Natural killer cell treated with Interleukin-12 subunit alpha and Interleukin-12 subunit beta and Interleukin-15 and Interleukin-18, amount 100 ng/mL, for 72 hours (primary cell): ENCODE data around the gene GLP1R. TPM values are rescaled to one million over a fixed set of nuclear protein-coding genes. Genes with fewer than 3 reads are reported as not detected.

Experiments used
- ATAC-seq, 2 donors: fragments of 150-1000 bp; cut with Tn5 transposase in 1 of 2; sonication (Bioruptor Pico), chemical (Tn5 transposase) in 1 of 2; 2 replicates each; pipeline ENCODE4 v1.10.0; 2021
- DNase-seq: peaks from one replicate; pipeline ENCODE4 v3.0.0; 2022; ENCODE audit warnings: low spot score
- H3K27ac Mint-ChIP-seq, 2 donors: 1 replicate in 1 of 2; 2 replicates in 1 of 2; pipeline ENCODE4 v1.8.0; 2022; ENCODE audit warnings: mixed read lengths in 2 of 2, mild to moderate bottlenecking in 1 of 2, moderate library complexity in 1 of 2
- H3K27me3 Mint-ChIP-seq, 2 donors: 1 replicate in 1 of 2; 2 replicates in 1 of 2; pipeline ENCODE4 v1.8.0; 2022; ENCODE audit warnings: mixed read lengths in 2 of 2
- H3K36me3 Mint-ChIP-seq: one replicate; pipeline ENCODE4 v1.8.0; 2022; ENCODE audit warnings: mixed read lengths
- H3K4me1 Mint-ChIP-seq, 2 donors: 1 replicate in 1 of 2; 2 replicates in 1 of 2; pipeline ENCODE4 v1.8.0; 2022; ENCODE audit warnings: low read depth in 2 of 2, mixed read lengths in 2 of 2, mild to moderate bottlenecking in 1 of 2
- H3K4me3 Mint-ChIP-seq: one replicate; pipeline ENCODE4 v1.8.0; 2022; ENCODE audit warnings: mixed read lengths
- H3K9me3 Mint-ChIP-seq: 2 replicates; pipeline ENCODE4 v1.8.0; 2022; ENCODE audit warnings: mixed read lengths
- total RNA-seq, 2 donors: library from RNA; stranded (reverse); gene quantifications; one replicate each; pipeline ENCODE4 v1.2.3, GENCODE V29; 2022

The GLP1R gene
- total RNA-seq, 2 donors from 2014 or later, result not detected

DNA sequence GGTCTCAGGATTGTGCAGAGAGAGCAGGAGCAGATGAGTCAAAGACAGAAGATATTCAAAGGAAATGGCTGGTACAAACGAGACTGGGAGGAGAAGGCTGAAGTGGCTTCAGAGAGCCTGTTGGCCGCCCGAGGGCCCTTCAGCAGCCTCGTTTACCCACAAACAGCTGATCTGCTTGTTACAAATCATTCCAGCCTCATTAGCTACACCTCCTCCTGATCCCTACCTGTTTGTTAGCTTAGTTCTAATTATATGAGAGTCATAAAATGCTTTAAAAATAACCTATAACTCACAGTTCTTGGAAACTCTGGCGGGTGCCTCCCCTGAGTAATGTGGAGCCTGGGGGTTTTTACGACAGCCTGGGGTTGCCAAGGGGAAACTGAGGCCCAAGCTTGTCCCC is 12.6 kb downstream of the GLP1R start:
- H3K9me3 Mint-ChIP-seq, result no peaks in the 10 kb centered on the region
- H3K36me3 Mint-ChIP-seq, result no peaks in the 10 kb centered on the region
- DNase-seq (no peak), ATAC-seq (no peak)
- H3K4me3 Mint-ChIP-seq, result no peak overlapping the region
- H3K27me3 Mint-ChIP-seq, result peaks cover 8 to 9% of the 10 kb centered on the region in 2 donors
- peaks cover 0 to 12% of the 10 kb centered on the region in 2 donors for H3K4me1 Mint-ChIP-seq
- H3K27ac Mint-ChIP-seq, result no peak overlapping the region

DNA sequence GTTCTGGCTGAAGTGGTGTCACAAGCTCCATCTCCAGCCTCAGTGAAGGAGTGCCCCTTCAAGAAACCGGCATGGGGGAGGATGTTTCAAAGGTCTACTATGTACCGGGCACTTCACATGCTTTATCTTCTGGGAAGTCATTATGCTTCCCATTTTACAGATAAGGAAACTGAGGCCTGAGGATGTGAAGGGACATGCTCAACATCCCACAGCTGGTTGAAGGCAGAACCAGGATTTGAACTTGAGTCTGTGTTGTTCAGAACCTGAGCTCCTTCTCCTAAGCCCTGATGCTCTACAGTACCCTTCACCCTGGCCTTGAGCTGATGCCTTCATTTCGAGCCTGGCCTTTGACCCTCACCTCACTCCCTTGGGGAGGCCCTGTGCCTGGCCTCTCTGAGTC is 13.0 kb downstream of the GLP1R start:
- H3K36me3 Mint-ChIP-seq, result no peaks in the 10 kb centered on the region

DNA sequence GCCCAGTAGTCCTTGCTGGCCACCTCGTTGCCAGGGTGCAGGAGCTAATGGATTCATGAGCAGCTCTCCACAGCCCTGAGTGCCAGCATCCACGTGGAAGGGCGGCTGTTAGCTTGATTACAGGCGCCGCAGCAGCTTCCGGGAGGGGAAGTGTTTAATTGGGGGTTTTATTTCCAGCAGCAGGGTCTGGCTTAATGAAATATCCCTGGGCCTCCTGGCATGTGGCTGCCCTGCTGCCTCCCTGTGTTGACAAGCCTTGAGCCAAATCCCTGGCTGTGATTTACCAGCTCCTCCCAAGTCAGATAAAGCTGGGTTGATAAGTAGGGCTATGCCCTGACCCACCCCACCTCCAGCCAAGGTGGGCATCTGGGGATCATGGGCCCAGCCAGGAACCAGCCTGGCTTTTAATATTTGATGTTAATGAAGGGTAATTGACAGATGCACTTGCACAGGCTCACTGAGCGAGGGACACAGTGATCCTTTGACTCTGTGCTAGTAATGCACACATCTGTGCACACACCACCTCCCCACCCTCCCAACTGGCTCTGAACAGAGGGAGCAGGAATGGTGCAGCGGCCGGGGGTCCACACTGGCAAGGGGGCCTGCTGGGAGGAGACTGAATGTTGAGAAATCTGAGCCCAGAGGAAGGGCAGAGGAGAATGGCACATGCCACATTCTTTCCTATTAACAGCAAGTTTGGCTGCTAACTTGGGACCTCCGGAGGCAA is 13.6 kb downstream of the GLP1R start:
- peaks cover 0 to 12% of the 10 kb centered on the region in 2 donors for H3K4me1 Mint-ChIP-seq
- no peaks in the 10 kb centered on the region for H3K36me3 Mint-ChIP-seq
- H3K27me3 Mint-ChIP-seq, result peaks cover 8 to 12% of the 10 kb centered on the region in 2 donors
- H3K27ac Mint-ChIP-seq, result no peak overlapping the region
- no peak for DNase-seq
- H3K4me3 Mint-ChIP-seq, result no peak overlapping the region
- no peak for ATAC-seq
- H3K9me3 Mint-ChIP-seq, result no peaks in the 10 kb centered on the region

More for the DNA sequence above, 13.0 kb downstream of the GLP1R start:
- ATAC-seq (no peak), DNase-seq (no peak)
- no peak overlapping the region for H3K4me3 Mint-ChIP-seq
- peaks cover 8 to 12% of the 10 kb centered on the region in 2 donors for H3K27me3 Mint-ChIP-seq
- H3K27ac Mint-ChIP-seq, result no peak overlapping the region
- peaks cover 0 to 12% of the 10 kb centered on the region in 2 donors for H3K4me1 Mint-ChIP-seq
- no peaks in the 10 kb centered on the region for H3K9me3 Mint-ChIP-seq

DNA sequence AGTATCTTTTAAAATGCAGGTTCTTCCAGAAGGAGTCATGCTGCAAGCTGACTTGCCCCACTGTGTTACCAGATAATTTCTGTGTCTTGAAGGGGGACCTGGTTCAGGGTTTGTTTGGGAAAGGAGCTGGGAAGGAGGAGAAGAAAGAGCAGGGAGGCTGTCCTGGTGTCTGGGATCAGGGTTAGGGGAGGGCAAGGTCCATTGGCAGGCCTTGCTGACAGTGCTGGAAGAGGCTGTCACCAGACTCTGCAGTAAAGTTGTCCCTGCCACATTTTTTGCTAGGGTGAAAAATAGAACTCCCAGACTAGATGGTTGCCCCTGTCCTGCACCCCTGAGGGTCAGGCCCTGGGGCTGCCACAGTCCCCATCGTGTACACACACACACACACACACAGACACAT is 14.9 kb downstream of the GLP1R start:
- ATAC-seq (no peak), DNase-seq (no peak)
- Mint-ChIP-seq H3K27ac (no peak overlapping the region), H3K9me3 (no peaks in the 10 kb centered on the region), H3K4me1 (peaks cover 0 to 5% of the 10 kb centered on the region in 2 donors), H3K27me3 (peaks cover 8 to 12% of the 10 kb centered on the region in 2 donors), H3K4me3 (no peak overlapping the region), H3K36me3 (no peaks in the 10 kb centered on the region)

DNA sequence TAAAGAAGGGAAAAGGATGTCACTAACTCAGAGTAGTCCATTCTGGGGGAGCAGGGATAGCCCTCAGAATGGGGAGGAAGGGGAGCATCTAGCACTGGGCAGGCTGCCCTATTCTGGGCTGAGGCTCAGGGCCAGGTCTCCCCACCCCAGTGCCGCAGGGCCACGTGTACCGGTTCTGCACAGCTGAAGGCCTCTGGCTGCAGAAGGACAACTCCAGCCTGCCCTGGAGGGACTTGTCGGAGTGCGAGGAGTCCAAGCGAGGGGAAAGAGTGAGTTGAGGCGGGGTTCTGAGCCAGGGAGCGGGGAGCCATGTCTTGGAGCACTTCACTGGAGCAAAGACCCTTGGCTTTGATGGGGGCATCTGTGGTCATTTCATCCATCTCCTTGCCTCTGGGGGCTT is 17.0 kb downstream of the GLP1R start:
- Mint-ChIP-seq H3K27me3 (peaks cover 8% of the 10 kb centered on the region in 2 donors), H3K4me1 (no peaks in the 10 kb centered on the region), H3K36me3 (no peaks in the 10 kb centered on the region), H3K4me3 (no peak overlapping the region), H3K27ac (no peak overlapping the region), H3K9me3 (no peaks in the 10 kb centered on the region)
- DNase-seq (no peak), ATAC-seq (no peak)

DNA sequence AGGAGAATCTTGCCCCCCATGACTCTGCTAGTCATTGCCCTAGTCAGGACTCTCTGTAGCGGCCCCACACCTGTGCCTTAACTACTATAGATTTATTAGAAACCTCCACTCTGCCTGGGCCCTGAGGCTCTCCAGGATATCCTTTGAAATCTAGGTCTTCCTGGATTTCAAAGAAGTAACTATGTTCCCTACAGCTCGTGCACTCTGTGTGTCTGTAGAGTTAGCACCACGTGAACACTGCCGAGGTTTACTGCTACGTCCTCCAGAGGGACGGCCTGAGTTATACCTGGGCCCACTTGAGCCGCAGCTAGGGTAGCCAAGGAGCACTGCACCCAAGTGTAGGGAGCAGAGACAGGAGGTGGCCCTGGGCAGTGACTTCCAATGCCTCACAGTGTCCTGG is 19.8 kb downstream of the GLP1R start:
- Mint-ChIP-seq H3K36me3 (no peaks in the 10 kb centered on the region), H3K27ac (no peak overlapping the region), H3K4me1 (no peaks in the 10 kb centered on the region), H3K27me3 (peaks cover 11 to 15% of the 10 kb centered on the region in 2 donors), H3K4me3 (no peak overlapping the region), H3K9me3 (no peaks in the 10 kb centered on the region)
- no peak for DNase-seq
- ATAC-seq, result no peak

DNA sequence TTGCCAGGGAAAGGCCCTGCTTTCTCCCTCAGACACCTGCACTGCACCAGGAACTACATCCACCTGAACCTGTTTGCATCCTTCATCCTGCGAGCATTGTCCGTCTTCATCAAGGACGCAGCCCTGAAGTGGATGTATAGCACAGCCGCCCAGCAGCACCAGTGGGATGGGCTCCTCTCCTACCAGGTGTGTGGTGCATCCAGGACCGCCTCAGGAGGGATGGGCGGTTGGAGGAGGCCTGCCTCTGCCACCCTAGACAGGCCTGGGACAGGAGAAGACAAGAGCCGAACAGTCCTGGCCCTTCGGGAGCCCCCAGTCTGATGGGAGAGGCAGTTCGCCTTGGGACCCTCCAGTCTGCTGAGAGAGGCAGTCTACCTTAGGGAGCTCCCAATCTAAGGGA is 24.2 kb downstream of the GLP1R start:
- Mint-ChIP-seq H3K27ac (no peak overlapping the region), H3K9me3 (no peaks in the 10 kb centered on the region), H3K4me1 (peaks cover 0 to 4% of the 10 kb centered on the region in 2 donors), H3K27me3 (peaks cover 3 to 7% of the 10 kb centered on the region in 2 donors), H3K4me3 (no peak overlapping the region), H3K36me3 (no peaks in the 10 kb centered on the region)
- no peak for ATAC-seq
- DNase-seq, result no peak

DNA sequence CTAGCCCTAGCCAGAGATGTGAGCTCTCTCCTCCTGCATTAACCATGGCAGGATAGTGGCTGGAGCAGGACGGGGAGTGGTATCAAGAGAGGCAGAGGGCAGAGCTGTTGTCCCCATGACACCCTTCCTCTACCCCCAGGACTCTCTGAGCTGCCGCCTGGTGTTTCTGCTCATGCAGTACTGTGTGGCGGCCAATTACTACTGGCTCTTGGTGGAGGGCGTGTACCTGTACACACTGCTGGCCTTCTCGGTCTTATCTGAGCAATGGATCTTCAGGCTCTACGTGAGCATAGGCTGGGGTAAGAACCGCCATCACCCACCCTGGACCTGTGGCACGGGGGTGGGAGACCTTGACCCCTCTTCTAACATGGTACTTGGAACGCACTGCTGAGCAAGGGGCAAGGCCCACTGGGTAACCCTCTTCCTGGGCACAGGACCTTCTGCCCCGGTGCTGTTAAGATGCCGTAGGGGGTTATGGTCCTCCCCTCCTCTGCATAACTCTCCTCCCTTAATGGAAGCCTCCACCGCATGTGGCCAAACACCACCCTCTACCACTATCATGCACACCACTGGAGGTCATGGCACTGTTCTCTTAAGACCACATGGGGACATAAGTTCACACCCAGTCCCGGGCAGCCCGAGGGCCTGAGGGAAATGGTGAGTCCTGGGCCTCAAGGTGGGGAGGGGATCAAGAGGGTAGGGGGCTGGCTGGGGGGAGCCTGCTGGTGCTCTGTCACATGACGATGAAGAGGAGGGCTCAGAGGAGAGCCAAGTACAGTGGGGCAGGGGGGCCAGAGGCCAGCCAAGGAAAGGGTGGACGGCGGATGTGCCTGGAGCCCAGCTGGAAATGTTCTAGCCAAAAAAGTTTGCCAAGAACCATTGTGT is 25.1 kb downstream of the GLP1R start:
- Mint-ChIP-seq H3K27ac (no peak overlapping the region), H3K4me1 (peaks cover 0 to 4% of the 10 kb centered on the region in 2 donors), H3K27me3 (peaks cover 3 to 7% of the 10 kb centered on the region in 2 donors), H3K4me3 (no peak overlapping the region), H3K36me3 (no peaks in the 10 kb centered on the region), H3K9me3 (no peaks in the 10 kb centered on the region)
- ATAC-seq (peak in 1 of 2 donors; percentile 34), DNase-seq (no peak)

DNA sequence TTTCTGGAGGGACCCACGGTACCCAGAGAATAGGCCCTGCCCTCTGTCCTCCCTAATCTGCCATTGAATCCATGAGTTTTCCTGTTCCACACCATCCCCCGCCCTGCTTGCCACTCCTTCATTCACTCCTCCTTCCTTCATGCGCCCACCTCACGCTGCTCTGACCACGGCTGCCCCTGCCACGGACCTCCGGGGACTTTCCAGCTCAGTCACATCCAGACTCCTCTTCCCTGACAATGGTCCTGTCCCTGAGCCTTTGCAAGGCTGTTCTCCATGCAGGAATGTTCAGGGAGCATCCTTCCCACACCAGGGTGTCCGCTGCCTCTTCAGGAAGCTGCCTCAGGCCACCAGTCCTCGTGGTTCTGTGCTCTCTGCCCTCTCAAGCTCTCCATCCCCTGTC is 25.9 kb downstream of the GLP1R start:
- no peak overlapping the region for H3K4me3 Mint-ChIP-seq
- ATAC-seq, result no peak

DNA sequence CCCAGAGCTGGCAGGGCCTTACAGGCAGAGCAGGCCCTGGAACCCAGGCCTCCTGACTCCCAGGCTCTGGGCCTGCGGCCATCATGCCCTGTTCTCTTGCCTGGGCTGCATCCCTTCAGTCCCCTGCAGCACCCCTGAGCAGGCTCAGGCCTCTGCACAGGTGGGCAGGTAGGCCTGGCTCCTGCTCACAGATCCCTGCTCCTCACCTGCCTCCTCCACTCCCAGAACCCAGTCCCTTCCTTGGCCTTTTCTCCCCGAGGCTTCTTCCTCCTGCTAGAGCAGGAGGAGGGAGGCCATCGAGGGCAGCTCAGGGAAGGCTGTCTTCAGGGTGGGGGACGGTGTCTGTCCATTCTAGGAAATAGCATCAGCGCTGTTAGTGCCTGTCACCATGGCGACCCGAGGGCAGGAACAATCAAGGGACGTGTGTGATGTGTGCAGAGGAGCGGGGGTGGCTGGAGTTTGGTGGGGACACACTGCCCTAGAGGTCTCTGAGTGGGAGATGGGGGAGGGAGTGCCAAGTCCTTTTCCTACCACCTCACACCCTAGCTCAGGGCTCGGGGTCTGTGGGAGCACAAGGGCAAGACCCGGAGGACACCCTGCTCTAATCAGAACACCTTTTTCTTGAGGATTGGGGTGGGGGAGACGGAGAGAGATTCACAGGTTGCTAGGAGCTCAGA is 26.6 kb downstream of the GLP1R start:
- Mint-ChIP-seq H3K36me3 (no peaks in the 10 kb centered on the region), H3K27me3 (peaks cover 3 to 7% of the 10 kb centered on the region in 2 donors), H3K4me1 (peaks cover 0 to 4% of the 10 kb centered on the region in 2 donors), H3K4me3 (no peak overlapping the region), H3K27ac (peak overlapping the region in 1 of 2 donors; percentile 29), H3K9me3 (no peaks in the 10 kb centered on the region)
- DNase-seq (no peak), ATAC-seq (peak in 1 of 2 donors; percentile 26)

More for the DNA sequence above, 25.9 kb downstream of the GLP1R start:
- Mint-ChIP-seq H3K27ac (no peak overlapping the region), H3K9me3 (no peaks in the 10 kb centered on the region), H3K27me3 (peaks cover 3 to 7% of the 10 kb centered on the region in 2 donors), H3K4me1 (peaks cover 0 to 4% of the 10 kb centered on the region in 2 donors), H3K36me3 (no peaks in the 10 kb centered on the region)
- no peak for DNase-seq

DNA sequence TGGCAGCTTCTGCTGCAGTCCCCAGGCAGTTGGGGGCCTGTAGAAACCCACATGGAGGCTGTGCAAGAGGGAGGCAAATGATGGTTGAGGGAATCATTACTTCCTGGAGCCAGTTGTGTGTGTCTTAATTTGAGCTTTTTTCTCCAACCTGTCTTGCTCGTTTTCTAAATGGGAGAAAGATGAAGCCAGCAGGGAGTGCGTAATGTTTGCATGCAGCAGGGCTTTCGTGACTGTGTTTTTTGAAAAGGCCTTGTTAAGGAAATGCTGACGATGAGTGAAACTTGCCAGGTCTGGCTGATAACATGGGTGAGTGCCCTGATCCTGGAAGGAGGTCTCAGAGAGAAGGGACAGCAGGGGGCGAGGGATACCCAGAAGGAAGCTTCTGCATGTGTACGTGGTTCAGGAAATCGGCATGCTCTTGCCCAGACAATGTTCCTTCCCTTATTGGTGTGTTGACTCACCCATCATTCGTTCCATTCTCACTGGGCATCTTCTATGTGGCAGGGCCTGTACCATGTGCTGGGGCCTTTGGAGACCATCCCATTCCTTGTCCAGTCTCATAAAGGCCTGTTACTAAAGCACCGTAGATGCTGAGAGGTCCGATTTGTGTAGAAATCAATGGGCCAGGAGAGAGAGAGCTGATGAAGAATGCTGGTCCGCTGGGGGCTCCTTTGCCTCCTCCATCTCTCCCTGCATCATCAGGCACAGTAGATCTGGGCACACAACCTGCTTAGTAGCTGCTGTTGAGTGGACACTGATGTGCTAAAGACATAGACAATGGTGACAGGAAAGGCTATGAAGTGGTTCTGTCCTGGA is 27.4 kb downstream of the GLP1R start:
- H3K36me3 Mint-ChIP-seq, result no peaks in the 10 kb centered on the region
- no peaks in the 10 kb centered on the region for H3K9me3 Mint-ChIP-seq
- no peak overlapping the region for H3K27ac Mint-ChIP-seq
- DNase-seq, result no peak
- peaks cover 3 to 7% of the 10 kb centered on the region in 2 donors for H3K27me3 Mint-ChIP-seq
- peaks cover 0 to 4% of the 10 kb centered on the region in 2 donors for H3K4me1 Mint-ChIP-seq
- H3K4me3 Mint-ChIP-seq, result no peak overlapping the region
- no peak for ATAC-seq

DNA sequence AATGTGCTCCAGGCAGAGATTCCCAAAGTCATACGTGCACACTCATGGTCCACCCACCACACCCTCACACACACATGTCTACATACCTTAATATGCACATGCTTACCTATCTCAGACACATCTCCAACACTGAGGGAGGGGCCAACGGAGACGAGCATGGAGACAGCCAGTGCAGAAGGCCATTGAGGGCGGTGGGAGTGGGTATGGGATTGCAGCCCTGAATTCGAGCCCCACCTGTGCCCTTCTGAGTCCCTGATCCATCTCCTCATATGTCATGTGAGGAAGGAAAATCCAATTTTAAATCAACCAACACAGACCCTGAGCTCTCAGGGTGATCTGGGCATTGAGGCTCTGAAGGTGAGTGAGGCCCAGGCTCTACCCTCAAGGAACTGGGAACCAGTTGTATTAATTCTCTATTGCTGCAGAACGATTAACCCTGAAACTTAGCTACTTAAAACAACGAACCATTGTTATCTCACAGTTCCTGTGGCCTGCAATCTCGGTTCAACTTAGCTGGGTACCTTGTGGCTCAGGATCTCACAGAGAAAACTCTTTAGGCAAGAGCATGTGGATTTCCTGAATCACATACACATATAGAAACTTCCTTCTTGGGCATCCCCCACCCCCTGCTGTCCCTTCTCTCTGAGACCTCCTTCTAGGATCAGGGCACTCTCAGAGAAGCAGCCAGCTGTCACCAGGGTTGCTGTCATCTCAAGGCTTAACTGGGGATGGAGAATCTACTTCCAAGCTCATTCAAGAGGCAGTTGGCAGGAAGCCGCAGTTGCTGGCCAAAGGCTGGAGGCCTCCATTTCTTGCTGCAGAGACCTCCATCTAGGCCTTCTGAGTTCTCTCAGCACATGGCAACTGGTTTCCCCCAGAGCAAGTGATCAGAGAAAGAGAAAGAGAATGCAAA is 28.3 kb downstream of the GLP1R start:
- H3K36me3 Mint-ChIP-seq, result no peaks in the 10 kb centered on the region
- no peak overlapping the region for H3K4me3 Mint-ChIP-seq
- no peak overlapping the region for H3K27ac Mint-ChIP-seq
- H3K9me3 Mint-ChIP-seq, result no peaks in the 10 kb centered on the region
- no peaks in the 10 kb centered on the region for H3K27me3 Mint-ChIP-seq
- peaks cover 0 to 4% of the 10 kb centered on the region in 2 donors for H3K4me1 Mint-ChIP-seq
- ATAC-seq (no peak), DNase-seq (no peak)
